GM10266 (cell line): ENCODE results near the gene SMO.
A peak's percentile ranks its signal among the peaks of the same experiment; 100 is the strongest.

ENCODE experiments used
- DNase-seq: peaks from one replicate; pipeline ENCODE4 v3.0.0; 2012; ENCODE audit errors: extremely low spot score
- TF ChIP-seq, protein P1 (sequence below): IDR thresholded peaks from 2 replicates; pipeline ENCODE4 v1.5.1; 2012; ENCODE audit warnings: mild to moderate bottlenecking, low read depth; ENCODE audit not compliant: control insufficient read depth, insufficient read depth; ENCODE audit errors: missing control alignments

The SMO gene

DNA sequence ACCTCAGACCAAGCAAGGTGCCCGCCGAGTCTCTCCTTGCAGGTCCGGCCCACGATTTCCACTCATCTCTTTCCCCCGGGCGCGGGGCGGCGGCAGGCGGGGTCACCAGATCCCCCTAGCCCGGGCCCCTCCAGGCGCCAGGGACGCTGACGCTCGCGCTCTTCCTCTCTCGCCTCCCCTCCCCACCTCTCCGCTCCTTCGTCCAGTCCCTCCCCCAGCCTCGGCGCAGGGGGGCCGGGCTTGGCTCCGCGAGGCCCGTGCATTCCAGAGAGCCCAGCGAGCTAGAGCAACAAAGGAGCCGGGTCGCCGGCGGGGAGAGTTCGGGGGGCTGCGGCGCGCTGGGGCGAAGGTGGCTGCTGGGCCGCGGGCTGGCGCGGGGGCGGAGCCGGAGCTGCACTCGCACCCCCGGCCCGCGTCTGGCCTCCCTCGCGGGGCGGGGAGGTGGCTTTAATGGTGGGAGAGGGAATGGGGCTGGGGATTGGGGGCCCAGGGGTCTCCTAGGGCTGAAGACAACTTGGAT lies at the start of gene SMO:
Gene SMO (plus strand): TSS at position 262 of the 520 bp plus-strand sequence. CDS start 519 bp downstream, outside the sequence.
- TF ChIP-seq, protein P1, sequence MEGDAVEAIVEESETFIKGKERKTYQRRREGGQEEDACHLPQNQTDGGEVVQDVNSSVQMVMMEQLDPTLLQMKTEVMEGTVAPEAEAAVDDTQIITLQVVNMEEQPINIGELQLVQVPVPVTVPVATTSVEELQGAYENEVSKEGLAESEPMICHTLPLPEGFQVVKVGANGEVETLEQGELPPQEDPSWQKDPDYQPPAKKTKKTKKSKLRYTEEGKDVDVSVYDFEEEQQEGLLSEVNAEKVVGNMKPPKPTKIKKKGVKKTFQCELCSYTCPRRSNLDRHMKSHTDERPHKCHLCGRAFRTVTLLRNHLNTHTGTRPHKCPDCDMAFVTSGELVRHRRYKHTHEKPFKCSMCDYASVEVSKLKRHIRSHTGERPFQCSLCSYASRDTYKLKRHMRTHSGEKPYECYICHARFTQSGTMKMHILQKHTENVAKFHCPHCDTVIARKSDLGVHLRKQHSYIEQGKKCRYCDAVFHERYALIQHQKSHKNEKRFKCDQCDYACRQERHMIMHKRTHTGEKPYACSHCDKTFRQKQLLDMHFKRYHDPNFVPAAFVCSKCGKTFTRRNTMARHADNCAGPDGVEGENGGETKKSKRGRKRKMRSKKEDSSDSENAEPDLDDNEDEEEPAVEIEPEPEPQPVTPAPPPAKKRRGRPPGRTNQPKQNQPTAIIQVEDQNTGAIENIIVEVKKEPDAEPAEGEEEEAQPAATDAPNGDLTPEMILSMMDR = no peak
- DNase-seq = no peak

- no peak for DNase-seq
- TF ChIP-seq, protein P1 = no peak
Observed at GRCh38 chr7:129143724-129144094, 44.7 kb upstream of the SMO start.

DNA sequence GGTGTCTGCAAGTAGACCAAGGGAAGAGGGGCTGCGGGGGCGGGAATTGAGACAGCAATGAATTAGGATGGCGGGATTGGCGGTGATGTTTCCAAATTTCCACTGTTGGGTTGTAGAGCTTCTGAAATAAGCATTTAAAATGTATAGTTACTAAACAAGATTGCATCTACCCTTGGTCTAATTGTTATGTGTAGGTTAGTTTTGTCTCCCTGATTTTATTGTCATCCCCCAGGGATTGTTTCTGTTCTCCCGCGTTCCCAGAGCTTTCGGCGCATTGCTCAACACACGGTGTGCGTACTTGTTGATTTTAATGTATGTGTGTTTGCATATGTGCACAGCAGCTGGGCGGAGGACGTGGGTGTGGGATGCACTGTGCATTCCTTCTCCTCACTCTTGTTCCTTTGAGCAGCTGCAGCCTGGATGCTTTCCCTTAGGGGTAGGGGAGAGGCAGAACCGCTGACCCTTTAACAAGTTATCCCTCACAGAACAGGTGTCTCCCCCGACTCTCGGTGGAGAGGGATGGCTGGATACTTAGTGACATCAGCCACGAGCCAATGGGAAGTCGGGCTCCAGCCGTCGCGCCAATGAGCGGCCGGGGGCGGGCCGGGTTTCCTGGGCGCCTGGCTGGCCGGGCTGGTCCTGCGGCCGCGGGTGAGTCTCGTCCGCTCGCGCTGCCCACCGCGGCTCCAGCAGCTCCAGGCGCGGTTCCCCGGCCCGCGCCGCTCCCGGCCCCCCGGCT lies 44.2 kb upstream of the SMO start, which contains the start of gene TSPAN33:
Gene TSPAN33 (plus strand): TSS at position 613 of the 739 bp plus-strand sequence. CDS start 274 bp downstream, outside the sequence.
- TF ChIP-seq, protein P1 = no peak
- peak; percentile 94 for DNase-seq

GRCh38 chr7:129144834-129145668 lies 43.4 kb upstream of the SMO start:
- TF ChIP-seq, protein P1 = peak; percentile 61
- peak; percentile 62 for DNase-seq

DNA sequence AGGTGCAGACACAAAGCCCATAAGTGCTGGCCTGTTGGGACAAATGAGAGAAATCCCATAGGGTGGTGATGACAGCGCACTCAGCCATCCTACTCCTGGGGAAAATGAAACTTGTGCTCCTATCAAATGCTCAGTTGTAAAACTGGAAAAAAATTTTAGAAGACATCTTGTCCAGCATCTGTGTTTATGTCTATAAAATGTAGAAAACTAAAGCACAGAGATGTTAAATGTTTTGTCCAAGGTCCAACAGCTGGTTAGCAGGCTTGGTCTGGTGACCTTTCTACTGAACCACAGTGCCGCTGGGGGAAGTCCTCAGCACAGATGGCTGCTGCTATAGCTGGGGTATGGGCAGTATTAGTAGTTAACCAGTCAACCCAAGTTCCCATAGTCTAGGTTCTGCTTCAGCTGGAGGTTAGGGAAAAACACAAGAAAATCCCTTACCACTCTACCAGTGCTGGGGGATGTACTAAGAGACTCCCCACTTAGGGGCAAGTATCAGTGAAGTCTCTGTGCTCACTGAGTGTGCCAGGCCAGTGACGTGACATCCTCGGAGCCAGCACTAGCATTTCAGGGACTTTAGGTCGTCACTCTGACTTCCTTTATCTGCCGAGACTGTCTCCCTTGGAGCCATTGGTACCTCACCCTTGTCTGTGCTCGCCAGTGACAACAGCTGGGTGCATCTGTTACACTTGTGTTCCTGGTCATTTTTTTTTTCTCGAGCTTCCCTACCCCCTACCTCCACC lies 42.0 kb upstream of the SMO start:
- DNase-seq = peak; percentile 76
- TF ChIP-seq, protein P1 = no peak

- DNase-seq = no peak
- TF ChIP-seq, protein P1 = no peak
Observed at GRCh38 chr7:129147731-129148130, 40.7 kb upstream of the SMO start.
